Measurements from ENCODE around the gene PARVB.
"Not testable (repeated sequence)": the region's sequence is repeated elsewhere in the genome, so short reads cannot be mapped to it uniquely, and the experiment has no call there.

PARVB gene

DNA sequence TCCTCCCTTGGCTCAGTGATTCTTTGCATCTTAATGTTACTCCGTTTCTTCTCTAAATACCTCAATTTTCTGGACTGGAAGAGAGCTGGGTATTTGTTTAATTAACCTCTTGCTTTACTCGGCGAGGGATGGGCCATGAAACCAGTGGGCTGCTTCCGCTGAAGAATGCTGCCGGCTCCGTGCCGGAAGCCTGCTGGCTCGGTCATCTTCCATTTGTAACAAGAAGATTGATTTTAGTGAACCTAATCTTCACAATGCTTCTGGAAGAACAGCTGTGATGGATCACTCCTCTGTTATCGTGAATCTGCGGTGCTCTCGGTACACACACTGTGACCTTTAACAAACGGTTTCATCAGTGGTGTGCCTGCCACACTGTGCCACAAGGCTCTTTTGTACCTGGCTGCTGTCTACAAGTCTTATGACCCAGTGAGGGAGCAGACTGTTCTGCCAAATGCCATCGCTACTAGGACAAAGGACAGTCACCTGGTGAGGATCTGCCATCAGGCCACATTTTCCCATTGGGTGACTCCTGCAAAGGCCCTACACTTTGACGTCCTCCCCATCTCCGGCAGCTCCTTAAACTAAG lies 25.3 kb upstream of the PARVB start:
- DNase-seq = no peak

DNA sequence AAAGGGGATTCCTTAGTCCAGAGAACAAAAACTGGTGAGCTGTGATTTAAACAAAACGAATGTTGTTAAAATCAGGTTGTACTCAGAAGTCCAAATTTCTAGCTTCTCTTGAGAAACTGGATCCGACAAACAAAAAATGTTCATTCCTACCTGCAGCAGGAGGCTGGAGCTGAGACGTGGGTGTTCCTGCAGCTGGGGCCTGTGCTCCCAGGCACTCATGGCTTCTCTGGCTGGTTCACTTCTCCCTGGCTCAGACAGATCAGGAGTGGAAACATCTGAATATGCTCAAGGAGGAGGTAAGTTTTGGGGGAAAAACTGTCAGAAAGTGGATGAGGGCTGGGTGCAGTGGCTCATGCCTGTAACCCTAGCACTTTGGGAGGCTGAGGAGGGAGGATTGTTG lies 24.7 kb upstream of the PARVB start:
- no peak for DNase-seq

DNA sequence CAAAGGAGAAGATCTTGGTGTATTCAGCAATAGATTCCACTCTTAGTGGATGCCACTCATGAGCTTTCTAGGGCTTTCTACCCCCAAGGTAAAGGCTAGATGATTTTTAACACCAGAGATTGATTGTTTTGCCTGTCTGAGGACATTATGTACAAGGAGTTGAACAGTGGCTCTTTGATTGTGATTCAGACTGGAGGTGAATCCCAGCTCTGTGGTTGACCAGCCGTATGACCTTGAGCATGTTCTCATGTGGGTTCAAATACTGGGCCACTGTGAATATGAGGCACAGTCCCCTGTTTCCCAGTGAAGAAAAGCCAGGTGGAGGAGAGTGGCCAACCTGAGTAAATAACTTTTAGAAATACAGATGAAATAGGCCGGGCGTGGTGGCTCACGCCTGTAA lies 24.0 kb upstream of the PARVB start:
- no peak for DNase-seq

DNA sequence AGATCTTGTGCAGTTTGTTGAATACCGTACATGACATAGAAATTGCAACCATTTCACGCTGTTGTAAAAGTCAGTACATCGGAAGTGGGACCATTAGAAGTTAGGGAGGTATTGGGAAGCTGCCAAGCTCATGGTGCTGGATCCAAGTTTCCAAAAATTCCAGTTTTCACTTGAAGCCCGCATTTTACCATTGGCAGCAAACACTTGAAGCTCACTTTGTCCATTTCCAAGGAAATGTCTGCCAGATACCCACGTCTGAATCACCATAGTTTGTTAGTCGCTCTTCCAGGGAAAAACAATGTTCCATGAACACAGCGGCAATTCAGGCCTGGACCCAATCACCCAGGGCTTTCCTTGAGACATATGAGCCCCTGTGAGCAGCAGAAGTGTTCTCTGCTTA lies 22.6 kb upstream of the PARVB start:
- DNase-seq = no peak

DNA sequence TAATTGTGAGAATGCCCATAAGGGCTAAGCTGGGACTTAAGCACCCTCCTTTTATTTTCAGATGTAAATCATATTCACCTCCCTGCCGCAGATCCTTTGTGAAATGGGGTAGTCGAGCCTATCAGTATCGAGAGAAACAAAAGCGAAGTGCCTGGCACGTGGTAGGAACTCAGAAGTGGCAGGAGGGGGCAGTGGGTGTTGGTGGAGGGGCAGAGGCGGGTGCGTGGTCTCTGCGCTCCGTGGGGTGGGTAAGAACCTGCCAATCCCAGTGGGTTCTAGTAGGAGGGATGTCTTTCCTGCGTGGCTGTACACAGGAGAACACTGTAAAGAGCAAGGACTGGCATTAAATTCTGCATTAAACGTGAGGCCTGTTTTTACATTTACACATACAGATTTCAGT lies 21.8 kb upstream of the PARVB start:
- no peak for DNase-seq

DNA sequence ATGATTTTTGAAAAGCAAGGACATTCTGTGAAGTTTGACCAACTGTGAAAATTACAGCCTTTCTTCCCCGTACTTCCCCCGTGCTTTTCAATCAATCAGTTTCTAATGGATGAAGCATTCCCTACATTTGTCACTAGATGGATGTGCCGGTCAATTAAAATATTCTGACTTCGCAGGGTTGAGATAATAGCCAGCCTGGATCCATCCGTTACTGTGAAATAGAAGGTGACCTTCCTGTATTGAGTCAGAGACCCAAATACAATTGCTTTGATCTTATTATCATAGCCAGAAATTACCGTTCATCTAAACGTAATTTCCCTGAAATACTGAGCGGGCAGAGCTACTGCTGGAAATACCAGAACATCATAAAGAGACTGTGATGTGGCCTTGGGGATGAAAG lies 21.1 kb upstream of the PARVB start:
- no peak for DNase-seq

DNA sequence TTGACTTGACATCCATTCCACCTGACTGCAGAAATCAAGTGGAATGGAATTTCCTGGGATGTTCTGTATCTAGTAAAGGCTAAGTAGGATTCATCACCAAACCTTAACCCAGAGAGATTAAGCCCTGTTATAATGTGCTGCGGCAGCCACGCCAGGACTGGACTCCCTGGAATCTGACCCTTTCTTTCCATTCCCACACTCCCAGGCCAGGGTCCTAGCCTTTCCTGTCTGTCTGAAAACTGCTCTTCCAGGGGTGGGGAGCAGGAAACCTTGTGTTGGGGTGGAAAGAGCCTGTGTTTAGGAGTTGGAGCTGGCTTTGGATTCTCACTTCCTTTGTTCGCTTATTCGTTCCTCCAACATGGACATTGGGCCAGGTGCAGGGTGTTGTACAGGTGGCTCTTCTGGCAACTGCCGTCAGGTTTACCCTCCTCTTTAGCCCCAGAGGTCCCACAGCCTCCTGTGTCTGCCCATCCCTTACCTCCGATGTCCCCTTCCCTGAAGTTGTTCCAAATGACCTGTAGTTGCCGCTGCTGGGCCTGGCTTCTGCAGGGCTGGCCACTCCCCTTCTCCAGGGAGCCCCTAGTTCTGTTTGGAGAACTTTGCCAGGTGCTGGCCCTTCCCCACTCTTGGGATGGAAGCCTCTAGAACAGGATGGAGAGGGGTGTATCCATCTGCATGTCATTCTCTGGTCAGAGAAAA lies 20.5 kb upstream of the PARVB start:
- no peak for DNase-seq

DNA sequence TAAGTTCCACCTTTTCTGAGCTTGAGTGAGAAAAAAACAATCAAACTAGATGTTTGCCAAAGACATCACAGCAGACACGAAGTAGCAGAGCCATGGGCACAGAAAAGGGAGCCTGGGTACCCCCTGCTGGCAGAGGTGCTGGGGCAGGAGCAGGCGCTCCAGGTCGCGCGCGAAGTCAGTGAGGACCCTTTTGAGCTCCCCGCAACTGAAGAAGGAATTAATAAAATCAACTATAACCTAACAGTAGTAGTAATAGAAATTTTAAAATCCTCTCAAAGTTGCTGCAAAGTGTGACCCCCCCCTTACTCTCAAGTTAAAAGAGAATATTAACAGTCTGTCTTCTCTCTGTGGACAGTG lies 20.0 kb upstream of the PARVB start:
- DNase-seq = no peak

DNA sequence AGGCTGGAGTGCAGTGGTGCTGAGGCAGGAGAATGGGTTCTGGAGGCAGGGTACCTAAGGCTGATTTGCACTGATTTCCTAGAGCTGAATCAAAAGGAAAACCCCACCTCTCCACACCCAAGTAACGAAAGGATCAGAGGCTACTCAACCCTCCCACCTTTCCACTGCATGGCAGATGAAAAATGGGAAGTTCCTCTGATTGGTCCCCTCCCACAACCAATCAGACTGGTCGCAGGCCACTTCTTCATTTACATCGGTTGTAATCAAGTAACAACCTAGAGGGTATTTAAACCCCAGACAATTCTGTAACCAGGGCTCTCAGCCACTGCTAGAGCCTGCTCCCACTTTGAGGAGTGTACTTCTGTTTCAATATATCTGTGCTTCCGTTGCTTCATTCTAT lies 18.6 kb upstream of the PARVB start:
- no peak for DNase-seq

DNA sequence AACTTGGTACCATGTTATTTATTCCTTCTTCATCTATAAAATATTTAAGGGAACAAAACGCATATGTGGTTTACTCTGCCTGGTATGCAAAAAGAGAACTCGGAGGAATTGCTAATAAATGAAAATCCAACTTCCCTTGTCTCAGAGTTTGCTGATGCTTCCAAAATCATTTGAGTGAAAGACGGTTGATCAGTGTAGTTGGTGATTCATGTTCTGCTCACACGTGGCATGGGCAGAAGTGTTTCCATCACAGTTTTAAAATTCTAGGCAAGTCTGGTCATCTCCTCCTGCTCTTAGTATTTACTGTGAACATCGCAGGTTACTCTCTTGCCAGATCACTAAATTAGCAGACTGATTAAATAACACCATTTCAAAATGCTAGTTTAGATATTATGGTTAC lies 11.9 kb upstream of the PARVB start:
- no peak for DNase-seq

DNA sequence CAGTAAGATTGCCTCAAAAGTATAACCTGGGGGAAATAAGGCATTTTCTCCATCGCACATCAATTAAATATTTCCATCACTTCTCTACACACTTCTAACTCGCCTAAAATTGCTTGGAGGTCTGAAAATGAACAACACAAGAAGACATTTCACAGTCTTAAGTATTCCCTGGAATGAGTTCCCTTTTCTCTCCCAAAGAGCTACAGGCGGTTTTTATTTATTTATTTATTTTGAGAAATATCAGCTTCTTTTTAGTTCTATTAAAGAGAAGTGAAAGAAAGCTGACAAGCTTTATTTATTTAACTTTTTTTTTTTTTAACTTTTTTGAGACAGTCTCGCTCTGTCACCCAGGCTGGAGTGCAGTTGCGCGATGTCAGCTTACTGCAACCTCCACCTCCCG lies 11.5 kb upstream of the PARVB start:
- DNase-seq = no peak

DNA sequence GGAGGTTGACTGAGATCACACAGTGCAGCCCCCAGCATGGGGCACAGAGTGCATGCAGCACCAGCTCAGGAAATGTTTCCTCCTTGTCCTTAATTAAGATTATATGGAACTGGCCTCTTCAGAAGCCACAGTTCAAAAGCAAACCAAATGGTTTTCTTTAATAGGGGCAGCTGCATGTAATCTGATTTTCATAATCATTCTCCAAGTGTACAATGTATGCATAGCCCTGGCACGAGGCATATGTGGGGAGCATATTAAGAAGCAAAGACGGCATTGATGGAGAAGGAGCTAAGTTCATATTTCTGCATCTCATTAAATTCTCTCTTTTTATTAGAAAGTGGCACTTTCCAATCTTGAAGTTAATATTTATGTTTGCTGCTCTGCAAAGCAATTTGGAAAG lies 9.9 kb upstream of the PARVB start:
- DNase-seq = no peak

DNA sequence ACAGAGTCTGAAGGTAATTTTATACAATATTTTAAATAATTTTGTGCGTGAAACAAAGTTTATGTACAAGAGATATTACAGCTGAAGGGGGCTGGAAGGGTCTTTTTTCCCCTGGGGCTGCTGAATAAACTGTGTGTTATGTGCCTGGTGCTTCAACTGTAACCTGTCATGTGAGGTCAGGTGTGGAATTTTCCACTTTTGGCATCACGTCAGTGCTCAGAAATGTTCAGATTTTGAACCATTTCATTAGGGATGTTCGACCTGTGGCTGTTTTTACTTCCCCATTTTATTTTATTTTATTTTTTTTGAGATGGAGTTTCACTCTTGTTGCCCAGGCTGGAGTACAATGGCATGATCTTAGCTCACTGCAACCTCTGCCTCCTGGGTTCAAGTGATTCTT lies 7.5 kb upstream of the PARVB start:
- DNase-seq = not testable (repeated sequence)

DNA sequence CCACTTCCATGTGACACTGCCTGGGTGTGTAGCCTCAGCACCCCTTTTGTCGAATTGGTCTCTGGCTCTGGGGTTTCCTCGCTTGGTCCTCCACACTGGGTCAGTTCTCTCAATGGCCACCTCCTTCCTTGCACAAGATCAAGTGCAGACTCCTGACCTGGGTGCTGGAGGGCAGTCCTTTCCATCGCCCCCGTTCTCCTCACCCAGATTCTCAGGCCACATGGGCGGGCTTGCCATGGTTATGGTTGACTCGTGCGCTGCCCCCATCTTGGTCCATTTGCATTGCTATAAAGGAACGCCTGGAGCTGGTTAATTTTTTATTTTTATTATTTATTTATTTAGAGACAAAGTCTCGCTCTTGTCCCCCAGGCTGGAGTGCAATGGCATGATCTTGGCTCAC lies 5.5 kb upstream of the PARVB start:
- DNase-seq = no peak

DNA sequence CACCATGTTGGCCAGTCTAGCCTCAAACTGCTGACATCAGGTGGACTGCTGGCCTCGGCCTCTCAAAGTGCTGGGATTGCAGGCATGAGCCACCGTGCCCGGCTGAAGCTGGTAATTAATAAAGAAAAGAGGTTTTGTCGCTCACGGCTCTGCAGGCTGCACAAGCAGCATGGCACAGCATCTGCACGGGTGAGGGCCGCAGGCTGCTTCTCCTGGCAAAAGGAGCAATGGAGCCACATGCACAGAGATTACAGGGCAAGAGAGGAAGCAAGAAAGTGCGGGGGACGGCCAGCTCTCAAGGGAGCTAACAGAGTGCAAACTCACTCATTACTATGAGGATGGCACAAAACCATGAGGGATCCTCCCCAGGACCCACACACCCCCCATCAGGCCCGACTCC lies 4.7 kb upstream of the PARVB start:
- DNase-seq = no peak

DNA sequence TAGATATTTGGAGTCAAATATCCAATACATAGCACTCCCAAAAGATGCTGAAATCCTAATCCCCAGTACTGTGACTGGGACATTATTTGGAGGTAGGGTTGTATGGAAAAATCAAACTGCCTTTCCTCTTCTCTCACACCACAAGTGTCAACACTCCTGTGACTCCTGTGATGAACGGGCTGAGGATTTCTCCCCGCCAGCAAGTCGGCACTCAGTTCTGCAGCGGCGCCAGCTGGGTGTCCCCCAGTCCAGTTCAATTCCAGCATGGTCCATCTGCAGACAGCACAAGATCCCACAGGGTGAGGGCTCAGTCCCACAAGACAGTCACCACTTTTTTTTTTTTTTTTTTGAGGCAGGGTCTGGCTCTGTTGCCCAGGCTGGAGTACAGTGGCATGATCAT lies 4.3 kb upstream of the PARVB start:
- no peak for DNase-seq

DNA sequence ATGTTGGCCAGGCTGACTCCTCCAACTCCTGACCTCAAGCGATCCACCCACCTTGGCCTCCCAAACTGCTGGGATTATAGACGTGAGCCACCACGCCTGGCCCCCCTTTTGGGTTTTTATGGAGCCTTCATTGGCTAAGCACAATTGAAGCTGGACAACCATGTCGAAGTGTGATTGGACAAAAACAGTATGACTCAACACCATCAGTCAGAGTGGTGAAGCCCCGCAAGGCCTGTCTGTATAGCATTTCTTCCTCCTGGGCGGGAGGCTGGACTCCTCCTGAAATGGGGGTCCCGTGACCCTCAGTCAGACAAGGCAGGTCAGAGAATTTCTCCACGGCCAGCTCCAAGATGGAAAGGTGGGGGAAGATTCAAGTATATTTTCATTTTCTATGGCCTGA lies 3.1 kb upstream of the PARVB start:
- no peak for DNase-seq

DNA sequence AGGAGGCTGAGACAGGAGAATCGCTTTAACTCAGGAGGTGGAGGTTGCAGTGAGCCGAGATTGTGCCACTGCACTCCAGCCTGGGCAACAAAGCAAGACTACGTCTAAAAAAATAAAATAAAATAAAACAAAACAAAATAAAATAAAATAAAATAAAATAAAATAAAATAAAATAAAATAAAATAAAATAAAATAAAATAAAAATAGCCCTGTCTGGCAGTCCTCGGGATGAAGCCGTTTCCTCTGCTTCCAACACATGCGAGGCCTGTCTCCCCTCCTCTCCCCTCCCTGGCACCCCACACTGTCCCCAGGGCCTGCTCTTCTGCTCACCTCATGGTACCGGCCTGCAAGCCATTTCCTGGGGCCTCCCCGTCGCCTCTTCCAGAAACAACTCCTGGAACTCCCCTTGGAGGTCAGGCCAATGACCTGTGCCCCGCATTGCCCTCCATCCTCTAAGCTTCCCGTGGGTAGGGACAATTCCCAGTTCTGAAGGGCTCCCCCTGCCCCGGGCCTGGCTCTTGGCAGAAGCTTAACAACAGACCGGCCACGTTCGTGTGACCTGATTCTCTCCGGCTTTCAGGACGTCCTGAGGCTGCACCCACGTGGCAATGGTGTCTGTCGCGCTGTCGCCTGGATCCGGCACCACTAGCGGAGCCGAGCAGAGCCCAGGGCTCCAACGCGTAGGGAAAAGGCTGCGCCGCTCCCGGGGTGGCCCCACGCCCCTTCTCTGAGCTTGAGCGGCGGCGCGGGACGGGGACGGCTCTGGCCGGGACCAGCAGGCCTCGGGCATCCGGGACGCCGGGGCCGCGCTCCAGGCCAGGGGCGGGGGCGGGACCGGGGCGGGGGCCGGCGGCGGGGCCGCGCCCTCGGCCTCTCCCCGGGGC lies 456 bp upstream of the PARVB start:
- peak; percentile 10 to 22 for DNase-seq

DNA sequence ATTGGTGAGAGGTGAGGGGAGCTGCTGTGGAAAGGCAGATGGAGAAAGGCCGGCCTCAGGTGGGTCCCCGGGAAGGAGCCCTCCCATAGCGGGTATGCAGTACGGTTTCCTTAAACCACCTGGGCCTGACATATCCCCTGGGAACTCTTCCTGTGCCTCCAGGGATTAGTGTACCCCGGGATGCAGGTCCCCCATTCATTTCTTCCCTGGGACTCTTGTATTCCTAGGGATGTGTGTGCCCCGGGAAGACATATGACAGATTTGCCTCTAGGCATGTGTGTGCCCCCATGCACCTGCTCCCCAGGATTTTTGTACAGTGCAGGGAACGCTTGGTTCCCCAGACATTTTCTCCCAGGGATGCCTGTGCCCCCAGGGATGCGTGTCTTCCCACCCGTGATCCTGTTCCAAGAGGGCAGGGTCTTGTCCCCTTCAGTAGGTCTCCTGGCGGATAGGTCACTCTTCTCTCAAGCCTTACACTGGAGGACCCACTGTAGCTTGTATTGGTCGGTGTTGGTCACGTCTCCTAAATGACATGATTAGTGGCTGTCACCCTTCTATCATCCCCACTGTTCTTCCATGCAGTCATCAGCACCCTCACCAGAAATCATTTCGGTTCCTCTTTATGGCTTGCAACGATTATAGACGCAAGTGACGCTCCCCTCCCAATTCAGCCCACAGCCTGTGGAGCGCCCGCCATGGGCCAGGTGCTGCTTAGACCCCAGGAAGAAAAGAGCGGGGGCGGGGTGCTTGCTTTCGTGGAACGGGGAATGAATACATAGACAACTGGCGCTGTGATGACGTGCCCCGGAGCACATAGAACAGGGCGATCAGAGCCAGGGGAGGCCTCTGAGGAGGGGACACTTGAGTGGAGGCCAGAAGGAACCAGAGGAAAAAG lies 1.3 kb downstream of the PARVB start:
- no peak for DNase-seq

DNA sequence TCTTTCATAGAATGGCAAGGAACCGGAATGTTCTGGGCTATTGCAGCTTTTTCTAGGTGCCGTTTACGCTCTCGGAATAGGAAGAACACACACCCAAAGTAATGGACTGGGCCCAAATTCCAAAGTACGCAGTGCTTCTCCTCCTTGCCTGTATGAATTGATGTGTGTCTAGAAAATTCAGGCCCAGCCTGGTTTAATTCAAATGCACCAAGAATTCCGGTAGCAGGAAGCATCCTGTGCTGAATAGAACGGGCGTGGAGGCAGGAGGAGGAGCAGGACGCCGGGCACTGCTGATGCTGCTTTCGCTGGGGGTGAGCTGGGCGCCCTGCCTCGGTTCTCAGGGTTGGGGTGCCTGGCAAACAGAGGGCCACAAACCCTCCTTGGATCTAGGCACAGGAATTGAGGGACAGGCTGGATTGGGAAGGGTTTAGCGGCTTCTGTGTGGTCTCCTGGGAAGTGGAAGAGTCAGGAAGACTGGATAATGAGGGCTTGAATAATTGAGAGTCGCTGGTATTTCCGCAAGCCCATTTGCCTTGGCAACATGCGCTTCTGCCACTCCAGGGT lies 2.0 kb downstream of the PARVB start:
- no peak for DNase-seq

DNA sequence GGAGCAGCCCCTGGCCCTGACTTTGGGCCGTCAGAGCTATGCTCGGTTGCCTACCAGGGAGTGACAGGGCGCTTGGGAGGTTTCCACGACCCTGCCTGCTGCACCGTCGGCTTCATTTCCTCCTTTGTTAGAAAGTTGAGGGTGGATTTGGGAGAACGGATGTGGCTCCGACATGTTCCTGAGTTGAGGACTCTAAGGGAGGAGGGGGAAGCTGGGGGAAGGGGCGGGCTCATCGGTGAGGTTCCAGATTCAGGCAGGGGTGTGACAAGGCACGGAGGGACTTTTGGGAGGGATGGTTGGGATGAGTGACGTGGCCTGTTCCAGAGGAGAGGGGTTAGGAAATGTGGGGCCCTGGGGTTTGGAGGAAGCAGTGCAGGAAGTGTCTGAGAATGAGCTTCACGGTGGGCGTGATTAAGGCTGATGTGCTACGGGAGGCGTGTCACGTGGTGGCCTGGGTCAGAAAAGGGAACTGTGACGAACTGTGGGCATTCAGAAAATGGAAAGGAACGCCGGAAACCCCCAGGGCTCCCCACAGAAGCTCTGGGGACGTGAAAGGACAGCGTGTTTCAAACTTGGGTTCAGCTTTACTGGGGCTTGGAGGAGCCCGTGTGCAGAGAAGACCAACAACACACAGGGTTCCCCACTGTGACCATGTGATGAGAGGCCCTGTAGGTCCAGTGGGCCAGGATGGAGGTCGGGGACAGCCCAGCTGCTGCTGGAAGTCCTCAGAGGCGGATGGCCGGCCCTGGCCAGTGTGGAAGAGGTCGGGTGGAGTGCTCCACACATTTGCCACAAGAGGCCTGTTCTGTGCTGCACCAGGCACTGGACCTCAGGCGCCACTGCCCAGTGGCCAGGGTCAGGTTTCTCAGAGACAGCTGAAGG lies 2.8 kb downstream of the PARVB start:
- DNase-seq = peak; percentile 52 to 55

DNA sequence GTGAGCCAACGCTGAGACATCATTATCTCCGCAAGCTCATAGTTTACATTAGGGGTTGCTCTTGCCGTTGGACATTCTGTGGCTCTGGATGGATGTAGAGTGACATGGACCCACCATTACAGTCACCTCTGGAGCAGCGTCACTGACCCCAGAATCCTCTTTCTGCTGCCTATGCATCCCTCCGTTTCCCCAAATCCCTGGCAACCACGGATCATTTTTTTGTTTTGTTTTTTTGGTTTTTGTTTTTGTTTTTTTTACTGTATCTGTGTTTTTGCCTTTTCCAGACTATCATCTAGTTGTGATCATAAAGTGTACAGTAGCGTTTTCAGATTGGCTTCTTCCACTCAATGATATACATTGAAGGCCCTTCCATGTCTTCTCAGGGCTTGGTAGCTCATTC lies 4.0 kb downstream of the PARVB start:
- DNase-seq = no peak

Data from activated CD4-positive, alpha-beta T cell treated with anti-CD3 and anti-CD28 coated beads for 4 hours (primary cell).